ENCODE measurements around the gene SUN2.

Gene SUN2

DNA sequence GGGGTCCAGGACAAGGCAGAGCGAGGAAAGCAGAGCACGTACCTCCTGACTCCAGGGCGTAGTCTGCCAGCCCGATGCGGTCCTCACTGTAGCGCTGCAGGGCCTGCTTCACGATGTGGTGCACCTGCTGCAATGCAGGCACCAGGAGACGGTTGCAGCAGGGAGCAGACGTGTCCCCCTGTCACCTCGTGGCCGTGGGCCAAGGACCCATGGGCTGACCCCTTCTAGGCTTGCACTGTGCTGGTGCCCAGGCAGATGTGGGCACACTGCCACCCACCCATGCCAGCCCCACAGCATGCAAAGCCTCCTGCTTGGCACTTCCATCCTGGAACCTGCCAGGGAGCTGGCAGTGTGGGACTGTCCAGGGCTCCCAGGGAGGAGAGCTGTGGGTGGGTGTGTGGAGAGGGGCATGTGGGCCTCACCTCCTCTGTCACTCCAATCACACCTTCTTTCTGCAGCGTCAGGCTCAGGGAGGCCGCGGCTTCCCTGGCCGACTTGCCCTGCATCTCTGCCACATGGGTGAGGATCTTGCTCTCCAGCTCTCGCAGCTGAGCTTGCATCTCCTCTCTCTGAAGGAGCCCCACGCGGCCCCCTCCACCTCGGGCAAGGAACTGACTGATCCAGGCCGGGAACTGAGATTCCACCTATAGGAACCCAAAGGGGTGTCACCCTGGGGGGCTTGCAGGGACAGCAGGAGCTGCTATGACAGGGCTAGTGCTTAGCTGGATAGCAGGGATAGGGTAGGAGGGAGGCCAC is 16.3 kb downstream of the SUN2 start:
- no peak for TF ChIP-seq ZNF274 (IDR thresholded peaks at IDR 0.05; ENCODE audit: low read depth, low read length)
- H3K4me3 ChIP-seq (ENCODE audit: low read length): no peak overlapping the region

- no peak overlapping the region for H3K4me3 ChIP-seq (ENCODE audit: low read length)
- TF ChIP-seq ZNF274 (IDR thresholded peaks at IDR 0.05; ENCODE audit: low read depth, low read length): no peak
Measured at GRCh38 chr22:38738475-38739070, 17.2 kb downstream of the SUN2 start.

DNA sequence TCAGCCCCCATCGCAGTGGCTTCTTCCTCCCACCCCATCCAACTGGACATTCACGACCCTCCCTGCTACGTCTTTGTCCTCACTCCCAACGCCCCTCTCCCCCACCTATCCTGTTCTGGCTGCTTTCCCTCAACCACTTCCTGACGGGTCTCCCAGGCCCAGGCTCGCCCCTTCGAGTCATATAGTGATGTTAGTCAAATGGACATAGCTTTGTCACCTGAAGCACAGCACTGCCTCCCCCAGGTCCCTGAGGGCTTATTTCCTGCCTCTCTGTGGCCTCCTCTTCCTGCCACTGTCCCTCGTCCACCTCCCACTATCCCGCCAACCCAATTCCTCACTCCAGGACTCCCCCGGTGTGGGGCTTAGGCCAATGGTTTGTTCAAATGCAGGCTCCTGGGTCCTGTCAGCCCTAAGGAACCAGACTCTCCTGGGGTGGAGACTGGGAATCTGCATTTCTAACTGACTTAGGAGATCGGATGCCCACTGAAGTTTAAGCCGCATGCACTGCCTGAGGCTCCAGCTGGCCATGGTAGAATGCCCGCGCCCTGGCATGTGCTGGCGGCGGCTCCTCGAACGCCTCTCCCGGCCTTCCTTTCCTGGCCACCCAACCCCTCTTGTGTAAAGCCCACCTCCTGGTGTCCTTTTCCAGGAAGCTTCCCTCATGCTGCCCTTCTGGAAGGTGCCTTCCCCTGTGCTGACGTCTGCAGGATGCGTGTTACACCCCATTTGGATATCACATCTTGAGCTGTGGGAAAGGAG is 18.3 kb downstream of the SUN2 start:
- no peak overlapping the region for H3K4me3 ChIP-seq (ENCODE audit: low read length)
- no peak for TF ChIP-seq ZNF274 (IDR thresholded peaks at IDR 0.05; ENCODE audit: low read depth, low read length)

- H3K4me3 ChIP-seq (ENCODE audit: low read length): no peak overlapping the region
- TF ChIP-seq ZNF274 (IDR thresholded peaks at IDR 0.05; ENCODE audit: low read depth, low read length): no peak
Measured at GRCh38 chr22:38736257-38736570, 19.6 kb downstream of the SUN2 start.

DNA sequence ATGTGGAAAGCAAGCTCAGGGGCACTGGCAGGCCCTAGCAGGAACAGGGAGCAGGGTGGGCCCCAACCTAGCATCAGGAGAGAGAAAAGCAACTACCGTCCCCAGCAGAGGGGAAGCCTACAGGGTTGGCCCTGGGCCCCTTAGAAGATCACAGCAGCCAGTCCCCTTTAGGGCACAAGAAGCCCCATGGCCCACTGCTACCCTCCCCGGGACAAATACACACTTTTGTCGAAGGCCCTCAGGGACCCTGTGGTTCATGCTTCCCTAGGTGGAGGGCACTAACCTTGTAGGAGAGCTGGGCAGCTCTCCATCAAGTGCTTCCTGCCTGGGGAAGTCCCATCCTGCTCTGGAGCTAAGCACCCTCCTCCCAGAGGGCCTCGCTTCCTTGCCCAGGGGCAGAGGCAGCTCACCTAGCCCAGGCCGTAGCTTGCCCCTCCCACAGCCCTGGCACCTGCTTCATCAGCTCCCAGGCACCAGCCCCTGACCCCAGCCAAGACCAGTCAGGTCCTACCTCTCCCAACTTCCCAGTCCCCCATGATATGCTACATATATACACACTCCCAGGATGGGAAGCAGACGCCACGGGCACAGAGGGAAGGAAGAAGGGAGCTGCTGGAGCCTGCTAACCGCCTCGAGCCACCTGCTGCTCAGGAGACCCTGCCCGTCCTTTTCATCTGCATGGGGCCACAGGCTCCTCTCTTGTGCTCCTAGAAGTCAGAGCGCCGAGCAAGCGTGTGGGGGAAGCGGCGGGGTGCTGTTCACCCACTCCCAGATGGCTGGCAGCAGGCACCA is 20.1 kb downstream of the SUN2 start:
- no peak overlapping the region for H3K4me3 ChIP-seq (ENCODE audit: low read length)

GRCh38 chr22:38735126-38735464 is 20.7 kb downstream of the SUN2 start:
- no peak for TF ChIP-seq ZNF274 (IDR thresholded peaks at IDR 0.05; ENCODE audit: low read depth, low read length)
- H3K4me3 ChIP-seq (ENCODE audit: low read length): no peak overlapping the region

More for the DNA sequence above, 20.1 kb downstream of the SUN2 start:
- no peak for TF ChIP-seq ZNF274 (IDR thresholded peaks at IDR 0.05; ENCODE audit: low read depth, low read length)

GRCh38 chr22:38734421-38735100 is 21.2 kb downstream of the SUN2 start:
- no peak for TF ChIP-seq ZNF274 (IDR thresholded peaks at IDR 0.05; ENCODE audit: low read depth, low read length)
- H3K4me3 ChIP-seq (ENCODE audit: low read length): no peak overlapping the region

GRCh38 chr22:38733724-38734381 is 21.9 kb downstream of the SUN2 start:
- no peak for TF ChIP-seq ZNF274 (IDR thresholded peaks at IDR 0.05; ENCODE audit: low read depth, low read length)

DNA sequence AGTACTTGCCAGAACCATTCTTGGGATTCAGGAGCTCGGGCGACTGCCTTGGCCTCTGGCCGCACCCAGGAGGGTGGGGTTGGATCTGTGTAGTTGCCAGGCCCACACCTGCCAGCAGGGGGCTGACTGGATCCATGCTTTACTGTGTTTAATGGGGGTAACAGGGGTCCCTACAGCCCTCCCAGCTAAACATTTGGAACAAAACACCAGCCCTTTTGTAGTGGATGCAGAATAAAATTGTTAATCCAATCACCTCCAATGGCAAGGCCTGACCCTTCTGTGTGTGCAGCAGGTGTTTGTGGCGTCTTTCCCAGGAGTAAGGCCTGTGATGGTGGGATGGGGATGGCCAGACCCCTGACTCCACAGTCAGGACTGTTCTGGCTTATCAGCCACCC is 22.5 kb downstream of the SUN2 start:
- no peak for TF ChIP-seq ZNF274 (IDR thresholded peaks at IDR 0.05; ENCODE audit: low read depth, low read length)
- H3K4me3 ChIP-seq (ENCODE audit: low read length): no peak overlapping the region

More at GRCh38 chr22:38733724-38734381, 21.9 kb downstream of the SUN2 start:
- no peak overlapping the region for H3K4me3 ChIP-seq (ENCODE audit: low read length)

DNA sequence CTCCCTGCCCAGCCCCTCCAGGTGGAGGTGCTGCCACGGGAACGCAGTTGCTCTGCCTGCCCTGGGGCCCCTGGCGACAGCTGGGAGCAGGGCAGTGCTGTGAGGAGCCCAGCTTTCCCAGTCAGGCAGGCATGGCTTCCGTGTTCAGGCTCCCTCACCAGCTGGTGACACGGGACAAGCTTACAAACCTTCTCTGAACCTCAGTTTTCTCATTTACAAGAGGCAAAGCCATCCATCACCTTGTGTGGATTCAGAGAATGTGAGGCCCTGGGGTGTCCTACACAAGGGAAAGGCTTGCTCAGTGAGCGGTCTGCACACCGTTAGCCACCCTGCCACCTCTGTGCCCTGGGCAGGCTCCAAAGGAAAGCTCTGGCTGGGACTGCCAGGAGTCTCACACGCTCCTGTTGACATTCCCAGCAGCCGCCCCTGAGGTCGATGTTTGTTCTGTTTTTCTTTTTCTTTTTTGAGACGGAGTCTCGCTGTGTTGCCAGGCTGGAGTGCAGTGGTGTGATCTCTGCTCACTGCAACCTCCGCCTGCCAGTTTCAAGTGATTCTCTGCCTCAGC is 23.5 kb downstream of the SUN2 start:
- TF ChIP-seq ZNF274 (IDR thresholded peaks at IDR 0.05; ENCODE audit: low read depth, low read length): no peak

GRCh38 chr22:38731703-38732161 is 24.1 kb downstream of the SUN2 start:
- no peak for TF ChIP-seq ZNF274 (IDR thresholded peaks at IDR 0.05; ENCODE audit: low read depth, low read length)
- no peak overlapping the region for H3K4me3 ChIP-seq (ENCODE audit: low read length)

More for the DNA sequence above, 23.5 kb downstream of the SUN2 start:
- no peak overlapping the region for H3K4me3 ChIP-seq (ENCODE audit: low read length)

DNA sequence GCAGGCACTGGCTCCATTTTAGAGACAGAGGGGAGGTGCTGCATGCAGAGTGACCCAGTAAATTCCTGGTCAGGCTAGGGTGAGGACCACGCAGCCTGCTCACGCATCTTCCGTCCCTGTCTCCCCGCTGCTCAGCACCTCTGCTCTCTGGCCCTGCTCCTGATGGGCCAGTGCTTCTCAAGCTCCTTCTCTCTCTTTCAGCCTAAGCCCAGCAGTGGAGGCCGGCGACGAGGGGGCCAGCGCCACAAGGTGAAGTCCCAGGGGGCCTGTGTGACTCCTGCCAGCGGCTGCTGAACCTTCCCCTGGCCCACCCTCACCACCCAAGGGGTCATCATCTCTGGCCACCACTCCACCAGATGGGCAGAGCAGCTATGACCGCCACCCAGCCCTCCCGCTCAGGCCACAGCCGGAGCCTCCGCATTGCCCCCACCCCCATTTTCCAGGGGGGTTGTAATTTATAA is 25.4 kb downstream of the SUN2 start:
- no peak for TF ChIP-seq ZNF274 (IDR thresholded peaks at IDR 0.05; ENCODE audit: low read depth, low read length)
- no peak overlapping the region for H3K4me3 ChIP-seq (ENCODE audit: low read length)

- H3K4me3 ChIP-seq (ENCODE audit: low read length): no peak overlapping the region
- TF ChIP-seq ZNF274 (IDR thresholded peaks at IDR 0.05; ENCODE audit: low read depth, low read length): no peak
Measured at GRCh38 chr22:38729946-38730345, 25.9 kb downstream of the SUN2 start.
